ENCODE measurements around the gene THOC1. TPM values are rescaled to one million over a fixed set of nuclear protein-coding genes. Genes with fewer than 3 reads are reported as not detected.

Gene THOC1
- total and polyA plus RNA-seq, 2 of the 8 experiments (the other 6 are each of a cell fraction or from before 2014, with no cell fraction given), result 19.1 to 66.4 TPM

GRCh38 chr18:217532-218336 is 50.1 kb downstream of the THOC1 start (continued):
- TF ChIP-seq, protein P1, sequence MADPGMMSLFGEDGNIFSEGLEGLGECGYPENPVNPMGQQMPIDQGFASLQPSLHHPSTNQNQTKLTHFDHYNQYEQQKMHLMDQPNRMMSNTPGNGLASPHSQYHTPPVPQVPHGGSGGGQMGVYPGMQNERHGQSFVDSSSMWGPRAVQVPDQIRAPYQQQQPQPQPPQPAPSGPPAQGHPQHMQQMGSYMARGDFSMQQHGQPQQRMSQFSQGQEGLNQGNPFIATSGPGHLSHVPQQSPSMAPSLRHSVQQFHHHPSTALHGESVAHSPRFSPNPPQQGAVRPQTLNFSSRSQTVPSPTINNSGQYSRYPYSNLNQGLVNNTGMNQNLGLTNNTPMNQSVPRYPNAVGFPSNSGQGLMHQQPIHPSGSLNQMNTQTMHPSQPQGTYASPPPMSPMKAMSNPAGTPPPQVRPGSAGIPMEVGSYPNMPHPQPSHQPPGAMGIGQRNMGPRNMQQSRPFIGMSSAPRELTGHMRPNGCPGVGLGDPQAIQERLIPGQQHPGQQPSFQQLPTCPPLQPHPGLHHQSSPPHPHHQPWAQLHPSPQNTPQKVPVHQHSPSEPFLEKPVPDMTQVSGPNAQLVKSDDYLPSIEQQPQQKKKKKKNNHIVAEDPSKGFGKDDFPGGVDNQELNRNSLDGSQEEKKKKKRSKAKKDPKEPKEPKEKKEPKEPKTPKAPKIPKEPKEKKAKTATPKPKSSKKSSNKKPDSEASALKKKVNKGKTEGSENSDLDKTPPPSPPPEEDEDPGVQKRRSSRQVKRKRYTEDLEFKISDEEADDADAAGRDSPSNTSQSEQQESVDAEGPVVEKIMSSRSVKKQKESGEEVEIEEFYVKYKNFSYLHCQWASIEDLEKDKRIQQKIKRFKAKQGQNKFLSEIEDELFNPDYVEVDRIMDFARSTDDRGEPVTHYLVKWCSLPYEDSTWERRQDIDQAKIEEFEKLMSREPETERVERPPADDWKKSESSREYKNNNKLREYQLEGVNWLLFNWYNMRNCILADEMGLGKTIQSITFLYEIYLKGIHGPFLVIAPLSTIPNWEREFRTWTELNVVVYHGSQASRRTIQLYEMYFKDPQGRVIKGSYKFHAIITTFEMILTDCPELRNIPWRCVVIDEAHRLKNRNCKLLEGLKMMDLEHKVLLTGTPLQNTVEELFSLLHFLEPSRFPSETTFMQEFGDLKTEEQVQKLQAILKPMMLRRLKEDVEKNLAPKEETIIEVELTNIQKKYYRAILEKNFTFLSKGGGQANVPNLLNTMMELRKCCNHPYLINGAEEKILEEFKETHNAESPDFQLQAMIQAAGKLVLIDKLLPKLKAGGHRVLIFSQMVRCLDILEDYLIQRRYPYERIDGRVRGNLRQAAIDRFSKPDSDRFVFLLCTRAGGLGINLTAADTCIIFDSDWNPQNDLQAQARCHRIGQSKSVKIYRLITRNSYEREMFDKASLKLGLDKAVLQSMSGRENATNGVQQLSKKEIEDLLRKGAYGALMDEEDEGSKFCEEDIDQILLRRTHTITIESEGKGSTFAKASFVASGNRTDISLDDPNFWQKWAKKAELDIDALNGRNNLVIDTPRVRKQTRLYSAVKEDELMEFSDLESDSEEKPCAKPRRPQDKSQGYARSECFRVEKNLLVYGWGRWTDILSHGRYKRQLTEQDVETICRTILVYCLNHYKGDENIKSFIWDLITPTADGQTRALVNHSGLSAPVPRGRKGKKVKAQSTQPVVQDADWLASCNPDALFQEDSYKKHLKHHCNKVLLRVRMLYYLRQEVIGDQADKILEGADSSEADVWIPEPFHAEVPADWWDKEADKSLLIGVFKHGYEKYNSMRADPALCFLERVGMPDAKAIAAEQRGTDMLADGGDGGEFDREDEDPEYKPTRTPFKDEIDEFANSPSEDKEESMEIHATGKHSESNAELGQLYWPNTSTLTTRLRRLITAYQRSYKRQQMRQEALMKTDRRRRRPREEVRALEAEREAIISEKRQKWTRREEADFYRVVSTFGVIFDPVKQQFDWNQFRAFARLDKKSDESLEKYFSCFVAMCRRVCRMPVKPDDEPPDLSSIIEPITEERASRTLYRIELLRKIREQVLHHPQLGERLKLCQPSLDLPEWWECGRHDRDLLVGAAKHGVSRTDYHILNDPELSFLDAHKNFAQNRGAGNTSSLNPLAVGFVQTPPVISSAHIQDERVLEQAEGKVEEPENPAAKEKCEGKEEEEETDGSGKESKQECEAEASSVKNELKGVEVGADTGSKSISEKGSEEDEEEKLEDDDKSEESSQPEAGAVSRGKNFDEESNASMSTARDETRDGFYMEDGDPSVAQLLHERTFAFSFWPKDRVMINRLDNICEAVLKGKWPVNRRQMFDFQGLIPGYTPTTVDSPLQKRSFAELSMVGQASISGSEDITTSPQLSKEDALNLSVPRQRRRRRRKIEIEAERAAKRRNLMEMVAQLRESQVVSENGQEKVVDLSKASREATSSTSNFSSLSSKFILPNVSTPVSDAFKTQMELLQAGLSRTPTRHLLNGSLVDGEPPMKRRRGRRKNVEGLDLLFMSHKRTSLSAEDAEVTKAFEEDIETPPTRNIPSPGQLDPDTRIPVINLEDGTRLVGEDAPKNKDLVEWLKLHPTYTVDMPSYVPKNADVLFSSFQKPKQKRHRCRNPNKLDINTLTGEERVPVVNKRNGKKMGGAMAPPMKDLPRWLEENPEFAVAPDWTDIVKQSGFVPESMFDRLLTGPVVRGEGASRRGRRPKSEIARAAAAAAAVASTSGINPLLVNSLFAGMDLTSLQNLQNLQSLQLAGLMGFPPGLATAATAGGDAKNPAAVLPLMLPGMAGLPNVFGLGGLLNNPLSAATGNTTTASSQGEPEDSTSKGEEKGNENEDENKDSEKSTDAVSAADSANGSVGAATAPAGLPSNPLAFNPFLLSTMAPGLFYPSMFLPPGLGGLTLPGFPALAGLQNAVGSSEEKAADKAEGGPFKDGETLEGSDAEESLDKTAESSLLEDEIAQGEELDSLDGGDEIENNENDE (IDR thresholded peaks at IDR 0.05; ENCODE audit: insufficient replicate concordance, low read length), result no peak

Measured in H1 (cell line).